GM19467 (cell line): ENCODE results near the gene ARNT2.

Experiments used
- ATAC-seq: cut with Tn5 transposase; IDR thresholded peaks from one replicate; pipeline ENCODE4 v1.9.1; 2021; ENCODE audit warnings: mild to moderate bottlenecking, moderate library complexity; ENCODE audit not compliant: unreplicated experiment

Gene ARNT2

DNA sequence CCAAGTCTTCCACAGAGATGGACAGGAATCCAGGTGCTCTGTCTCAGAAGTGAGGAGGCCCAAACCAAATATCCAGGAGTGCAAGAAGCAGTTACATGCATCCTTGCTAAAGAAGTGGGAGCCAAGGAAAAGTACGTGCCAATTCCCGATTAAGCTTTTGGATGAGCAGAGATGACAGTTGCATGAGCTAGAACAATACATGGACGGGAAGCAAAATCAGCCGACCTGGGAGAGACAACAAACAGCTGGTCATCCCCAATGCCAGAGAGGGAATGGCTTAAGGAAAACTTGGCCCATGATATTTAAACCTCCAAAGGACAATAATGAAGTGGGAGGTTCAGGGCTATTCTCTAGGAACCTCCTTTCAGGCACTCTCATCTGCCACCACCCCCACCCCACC is 204.9 kb downstream of the ARNT2 start:
- no peak for ATAC-seq

- ATAC-seq, result no peak
Observed at GRCh38 chr15:80609512-80609946, 205.3 kb downstream of the ARNT2 start.

DNA sequence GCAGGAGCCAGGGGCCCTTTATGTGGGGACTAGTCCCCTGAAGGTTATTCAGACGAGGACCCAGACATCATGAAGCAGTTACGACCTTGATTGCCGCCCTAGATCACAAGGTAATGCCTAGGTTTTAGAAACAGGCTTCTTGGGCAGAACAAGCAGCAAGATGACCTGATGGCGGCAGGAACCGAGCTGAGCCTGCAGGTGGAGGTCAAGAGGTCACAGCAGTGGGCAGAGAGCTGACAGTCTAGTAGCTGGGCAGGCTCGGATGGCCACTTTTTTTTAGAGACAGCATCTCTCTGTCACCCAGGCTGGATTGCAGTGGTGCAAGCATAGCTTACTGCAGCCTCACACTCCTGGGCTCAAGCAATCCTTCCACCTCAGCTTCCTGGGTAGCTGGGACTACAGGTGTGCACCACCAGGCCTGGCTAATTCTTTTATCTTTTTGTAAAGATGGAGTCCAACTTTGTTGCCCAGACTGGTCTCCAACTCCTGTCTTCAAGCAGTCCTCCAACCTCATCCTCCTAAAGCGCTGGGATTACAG is 207.4 kb downstream of the ARNT2 start:
- no peak for ATAC-seq

DNA sequence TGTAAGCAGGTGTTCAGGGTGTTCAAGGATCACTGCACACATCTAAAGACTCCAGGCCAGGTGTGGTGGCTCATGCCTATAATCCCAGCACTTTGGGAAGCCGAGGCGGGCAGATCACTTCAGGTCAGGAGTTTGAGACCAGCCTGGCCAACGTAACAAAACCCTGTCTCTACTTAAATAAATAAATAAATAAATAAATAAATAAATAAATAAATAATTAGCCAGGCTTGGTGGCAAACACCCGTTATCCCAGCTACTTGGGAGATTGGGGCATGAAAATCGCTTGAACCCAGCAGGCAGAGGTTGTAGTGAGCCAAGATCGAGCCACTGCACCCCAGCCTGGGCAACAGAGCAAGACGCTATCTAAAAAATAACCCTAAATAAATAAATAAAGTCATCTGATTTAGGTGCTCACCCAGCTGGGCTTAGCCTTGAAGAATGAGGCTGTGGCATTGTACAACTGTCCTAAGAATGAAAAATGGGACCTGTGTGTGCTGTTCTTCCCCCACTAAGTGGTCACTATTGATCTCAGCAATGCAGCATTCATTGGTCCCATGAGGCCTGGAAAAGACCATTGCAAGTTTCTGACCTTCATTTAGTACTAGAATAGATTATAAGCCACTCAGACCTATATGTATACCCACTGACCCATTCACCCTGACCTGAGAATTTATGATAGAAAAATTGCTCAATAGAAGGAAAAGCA is 208.1 kb downstream of the ARNT2 start:
- ATAC-seq, result no peak

- no peak for ATAC-seq
Observed at GRCh38 chr15:80613762-80614365, 209.7 kb downstream of the ARNT2 start.

GRCh38 chr15:80614711-80615360 is 210.7 kb downstream of the ARNT2 start:
- ATAC-seq, result no peak

- ATAC-seq, result no peak
Observed at GRCh38 chr15:80615361-80615736, 211.2 kb downstream of the ARNT2 start.

- ATAC-seq, result no peak
Observed at GRCh38 chr15:80615783-80616391, 211.7 kb downstream of the ARNT2 start.

DNA sequence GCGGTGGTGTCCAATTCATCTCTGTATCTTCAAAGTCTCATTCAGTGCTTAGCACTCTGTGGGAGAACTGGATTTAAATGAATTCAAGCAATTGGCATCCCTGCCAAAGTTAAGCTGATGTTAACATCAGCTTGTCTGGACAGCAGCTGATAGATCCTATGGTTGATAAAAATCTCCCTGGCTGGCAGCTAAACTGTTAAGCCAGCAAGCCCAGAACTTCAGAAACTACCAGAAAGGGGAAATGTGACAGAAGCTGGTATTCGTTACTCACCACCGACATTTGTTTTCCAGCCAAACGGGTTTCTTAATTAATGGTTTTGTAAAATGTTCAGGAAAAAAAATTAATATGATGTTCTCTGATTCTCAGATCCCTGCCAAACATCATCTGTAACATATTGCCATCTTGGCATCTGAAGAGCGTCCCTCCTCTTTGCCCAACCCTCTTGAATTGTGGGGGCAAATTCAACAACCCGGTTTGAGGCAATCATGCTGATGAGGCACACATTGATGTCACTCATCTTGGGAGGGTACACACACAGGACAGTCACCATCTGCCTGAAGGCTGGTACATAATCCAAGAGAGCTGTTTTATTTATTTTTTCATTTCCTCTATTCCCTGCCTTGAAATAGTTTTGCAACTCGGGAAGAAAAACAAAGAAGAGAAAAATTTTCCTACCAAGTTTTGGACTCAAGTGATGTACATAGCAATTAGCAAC is 214.7 kb downstream of the ARNT2 start:
- ATAC-seq, result no peak

DNA sequence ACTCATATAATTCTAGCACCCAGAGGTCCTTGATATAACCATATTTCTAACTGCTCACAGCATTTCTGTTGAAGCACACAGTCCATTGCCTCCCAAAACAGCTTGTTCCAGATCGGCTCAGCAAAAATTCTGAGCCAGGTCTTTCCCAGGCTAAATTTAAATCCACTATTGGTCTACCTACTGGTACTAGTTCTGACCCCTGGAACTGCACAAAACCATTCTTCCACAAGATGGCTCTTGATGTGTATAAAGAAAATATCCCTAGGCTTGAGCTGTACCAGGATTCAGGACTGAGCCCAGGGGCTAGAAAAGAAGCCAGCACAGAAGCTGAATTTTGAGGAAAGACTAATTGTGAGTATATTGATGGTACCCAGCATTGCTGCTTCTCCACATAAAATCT is 215.5 kb downstream of the ARNT2 start:
- ATAC-seq, result no peak

- no peak for ATAC-seq
Observed at GRCh38 chr15:80620141-80620540, 216.0 kb downstream of the ARNT2 start.

GRCh38 chr15:80620931-80621330 is 216.7 kb downstream of the ARNT2 start:
- ATAC-seq, result no peak

DNA sequence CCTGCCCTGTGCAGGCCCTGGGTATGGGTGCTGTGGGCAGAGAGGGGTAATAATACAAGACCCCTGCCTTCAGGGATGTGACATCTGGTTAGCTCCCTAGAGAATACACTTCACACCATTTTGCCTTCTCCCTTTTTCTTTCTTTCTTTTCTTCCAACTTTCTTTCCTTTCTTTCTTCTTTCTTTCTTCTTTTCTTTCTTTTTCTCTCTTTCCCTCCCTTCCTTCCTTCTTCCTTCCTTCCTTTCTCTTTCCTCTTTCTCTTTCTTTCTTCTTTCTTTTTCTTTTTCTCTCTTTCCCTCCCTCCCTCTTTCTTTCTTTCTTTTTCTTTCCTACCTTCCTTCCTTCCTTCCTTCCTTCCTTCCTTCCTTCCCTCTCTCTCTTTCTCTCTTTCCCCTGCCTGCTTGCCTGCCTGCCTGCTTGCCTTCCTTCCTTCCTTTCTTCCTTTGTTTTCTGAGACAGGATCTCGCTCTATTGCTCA is 222.5 kb downstream of the ARNT2 start:
- no peak for ATAC-seq

- no peak for ATAC-seq
Observed at GRCh38 chr15:80629355-80629754, 225.2 kb downstream of the ARNT2 start.

DNA sequence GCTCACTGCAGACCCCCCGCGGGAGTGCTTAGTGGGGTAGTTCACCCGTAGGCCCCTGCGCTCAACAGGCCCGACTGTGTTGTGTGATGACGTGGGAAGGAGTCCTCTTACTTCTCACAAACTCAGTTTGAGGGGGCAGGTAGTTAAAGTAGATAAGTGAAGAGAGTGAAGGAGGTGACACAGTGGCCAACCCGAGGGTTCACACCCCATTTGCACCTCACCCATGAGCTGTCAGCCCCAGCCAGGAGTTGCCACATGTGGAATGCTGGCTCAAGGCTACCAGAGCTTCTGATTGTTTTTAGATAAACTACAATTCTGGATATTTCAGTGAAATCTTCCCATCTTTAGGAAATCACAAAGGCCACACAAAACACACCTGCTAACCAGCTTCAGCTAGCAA is 226.8 kb downstream of the ARNT2 start:
- ATAC-seq, result no peak

GRCh38 chr15:80633221-80633620 is 229.0 kb downstream of the ARNT2 start:
- no peak for ATAC-seq

DNA sequence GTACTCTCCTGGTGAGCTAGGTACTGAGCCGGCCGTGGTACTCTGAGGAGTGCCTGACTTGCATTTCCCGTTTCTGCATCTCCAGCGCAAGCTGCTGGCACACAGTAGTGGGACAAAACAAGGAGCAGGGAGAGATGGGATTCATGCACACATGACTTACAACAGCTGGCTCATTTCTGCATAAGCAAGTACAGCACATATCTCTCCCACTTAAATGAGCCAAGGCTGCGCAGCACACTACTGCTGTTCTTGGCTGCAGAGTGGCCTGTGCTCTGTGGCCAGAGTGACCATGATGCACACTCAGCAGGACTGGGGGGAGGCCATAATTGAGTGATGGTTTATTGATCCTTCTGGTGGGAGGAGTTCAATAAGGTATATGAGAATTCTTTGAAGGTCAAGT is 231.8 kb downstream of the ARNT2 start:
- no peak for ATAC-seq

- no peak for ATAC-seq
Observed at GRCh38 chr15:80636675-80637074, 232.5 kb downstream of the ARNT2 start.

- ATAC-seq, result no peak
Observed at GRCh38 chr15:80637747-80638146, 233.6 kb downstream of the ARNT2 start.

GRCh38 chr15:80638553-80639167 is 234.5 kb downstream of the ARNT2 start:
- no peak for ATAC-seq
